ENCODE data around the gene RHCG.

RHCG gene

DNA sequence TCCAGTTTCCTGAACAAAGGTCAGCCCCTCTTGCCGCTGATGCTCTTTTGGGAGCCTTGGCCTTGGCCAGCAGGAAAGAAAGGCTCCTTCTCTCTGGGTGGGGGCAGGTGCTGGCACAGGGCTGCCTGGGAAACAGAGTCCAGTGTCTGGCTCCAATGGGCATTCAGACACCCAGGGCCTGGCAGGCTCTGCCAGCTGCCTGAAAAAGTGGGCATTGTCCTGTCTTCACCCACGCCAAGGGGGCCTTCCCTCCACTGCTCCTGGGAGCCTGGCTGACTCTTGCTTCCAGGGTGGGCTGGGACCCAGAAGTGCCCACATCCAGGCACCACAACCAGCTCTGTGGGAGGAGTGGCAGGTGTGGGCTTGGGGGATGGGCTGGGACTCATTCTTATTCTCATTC is 62.7 kb downstream of the RHCG start:
- Mint-ChIP-seq H3K9me3 (no peaks in the 10 kb centered on the region), H3K4me1 (ENCODE audit: low read depth) (peaks cover 4% of the 10 kb centered on the region), H3K27me3 (peaks cover 32% of the 10 kb centered on the region), H3K27ac (no peak overlapping the region), H3K36me3 (ENCODE audit: low read depth) (no peaks in the 10 kb centered on the region), H3K4me3 (no peak overlapping the region)
- no peak for DNase-seq

DNA sequence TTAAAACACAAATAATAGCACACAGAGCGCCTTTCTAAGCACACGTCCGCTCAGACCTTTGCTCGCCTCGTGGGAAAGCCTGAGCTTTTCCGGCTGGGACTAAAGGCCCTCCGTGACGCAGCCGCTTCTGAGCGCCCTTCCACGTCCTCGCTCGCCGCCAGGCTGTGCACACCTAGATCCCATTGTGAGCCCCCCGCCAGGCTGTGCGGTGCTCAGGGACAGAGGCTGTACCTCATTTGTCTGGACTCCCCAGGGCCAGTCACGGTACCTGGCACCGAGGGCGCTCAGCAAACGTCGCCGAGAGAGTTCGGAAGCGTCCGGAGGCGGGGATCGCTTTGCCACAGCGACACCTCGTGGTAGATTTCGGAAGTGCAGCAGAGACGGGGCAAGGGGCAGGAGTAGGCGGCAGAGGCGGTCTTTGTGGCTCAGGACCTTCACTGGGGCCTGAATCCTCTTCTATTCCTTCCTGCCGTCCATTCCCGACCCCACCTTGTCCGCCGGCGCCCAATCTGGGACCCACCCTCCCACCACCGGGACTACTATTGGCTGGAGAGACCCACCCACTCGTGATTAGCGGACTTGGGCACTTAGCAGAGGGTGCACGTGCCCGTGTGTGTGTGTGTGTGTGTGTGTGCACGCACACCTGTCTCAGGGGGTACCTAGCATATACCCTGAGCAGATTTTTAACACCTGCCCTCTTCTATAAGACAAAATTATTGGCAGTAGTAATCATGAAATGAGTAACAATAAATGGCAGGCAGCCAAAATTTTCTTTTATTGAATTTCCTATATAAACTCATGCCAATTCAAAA is 65.6 kb downstream of the RHCG start:
- H3K4me1 Mint-ChIP-seq (ENCODE audit: low read depth) = peaks cover 4% of the 10 kb centered on the region
- no peak overlapping the region for H3K27ac Mint-ChIP-seq
- H3K36me3 Mint-ChIP-seq (ENCODE audit: low read depth) = no peaks in the 10 kb centered on the region
- peak overlapping the region; percentile 73 for H3K4me3 Mint-ChIP-seq
- H3K9me3 Mint-ChIP-seq = no peaks in the 10 kb centered on the region
- peaks cover 22% of the 10 kb centered on the region for H3K27me3 Mint-ChIP-seq
- peak; percentile 97 for DNase-seq

DNA sequence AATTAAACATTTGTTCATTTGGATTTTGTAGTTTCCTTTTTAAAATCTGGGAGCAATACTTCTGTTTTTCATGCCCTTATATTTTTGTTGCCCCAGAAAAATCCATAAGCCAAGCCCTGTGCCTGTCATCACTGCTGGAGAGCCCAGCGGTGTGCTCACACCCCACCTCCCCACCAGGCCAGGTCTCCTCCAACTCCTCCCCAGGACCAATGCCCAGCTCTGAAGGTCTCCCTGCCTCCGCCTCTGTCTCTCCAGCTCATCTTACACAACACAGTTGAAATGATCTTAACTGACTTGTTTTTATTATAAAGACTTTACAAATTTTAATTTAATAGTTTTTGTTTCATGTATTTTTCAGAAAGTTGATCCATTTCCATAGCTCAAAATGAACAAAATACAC is 66.4 kb downstream of the RHCG start:
- no peaks in the 10 kb centered on the region for H3K9me3 Mint-ChIP-seq
- peaks cover 27% of the 10 kb centered on the region for H3K27me3 Mint-ChIP-seq
- H3K4me3 Mint-ChIP-seq = peak overlapping the region; percentile 73
- no peaks in the 10 kb centered on the region for H3K36me3 Mint-ChIP-seq (ENCODE audit: low read depth)
- H3K27ac Mint-ChIP-seq = no peak overlapping the region
- peaks cover 4% of the 10 kb centered on the region for H3K4me1 Mint-ChIP-seq (ENCODE audit: low read depth)
- no peak for DNase-seq

DNA sequence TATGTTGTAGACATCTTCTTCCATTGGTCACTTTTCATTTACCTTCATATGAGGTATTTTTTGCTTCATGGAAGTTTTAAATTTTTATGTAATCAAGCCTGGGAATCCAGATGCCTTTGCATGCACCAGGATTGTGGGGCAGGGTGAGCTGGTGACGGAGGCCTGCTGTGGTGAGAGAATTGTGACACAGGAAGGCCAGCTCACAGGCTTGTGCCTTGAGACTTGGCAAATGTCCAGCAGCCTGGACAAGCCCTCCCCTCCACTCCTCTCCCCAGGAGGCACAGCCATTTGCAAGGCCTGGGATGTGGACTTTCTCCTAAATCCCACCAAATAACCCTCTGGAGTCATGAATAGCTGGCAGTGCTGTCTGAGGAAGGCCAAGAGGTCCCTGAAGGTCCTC is 67.4 kb downstream of the RHCG start:
- Mint-ChIP-seq H3K27me3 (peaks cover 29% of the 10 kb centered on the region), H3K9me3 (no peaks in the 10 kb centered on the region), H3K4me1 (ENCODE audit: low read depth) (peaks cover 4% of the 10 kb centered on the region), H3K4me3 (no peak overlapping the region), H3K36me3 (ENCODE audit: low read depth) (no peaks in the 10 kb centered on the region), H3K27ac (no peak overlapping the region)
- DNase-seq = no peak

DNA sequence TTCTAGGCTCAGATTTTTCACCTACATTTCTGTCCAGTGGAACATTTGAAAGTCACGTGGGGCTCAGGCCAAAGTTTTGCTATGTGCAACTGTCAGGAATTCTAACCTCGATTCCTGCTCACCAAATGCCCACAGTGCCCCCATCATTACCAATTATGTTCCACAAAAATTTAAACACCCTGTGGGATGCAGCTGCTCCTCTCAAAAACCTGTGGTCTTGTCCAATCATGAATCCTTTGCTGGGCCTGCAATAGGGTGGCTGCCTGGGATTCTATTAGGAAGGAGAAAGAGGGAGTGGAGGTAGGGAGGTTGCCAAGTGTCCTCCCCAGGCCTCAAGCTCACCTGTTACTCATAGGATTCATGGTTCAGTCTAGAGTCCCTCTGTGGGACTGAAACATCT is 68.1 kb downstream of the RHCG start:
- peaks cover 36% of the 10 kb centered on the region for H3K27me3 Mint-ChIP-seq
- H3K36me3 Mint-ChIP-seq (ENCODE audit: low read depth) = no peaks in the 10 kb centered on the region
- H3K9me3 Mint-ChIP-seq = no peaks in the 10 kb centered on the region
- peaks cover 4% of the 10 kb centered on the region for H3K4me1 Mint-ChIP-seq (ENCODE audit: low read depth)
- no peak for DNase-seq
- no peak overlapping the region for H3K4me3 Mint-ChIP-seq
- no peak overlapping the region for H3K27ac Mint-ChIP-seq

DNA sequence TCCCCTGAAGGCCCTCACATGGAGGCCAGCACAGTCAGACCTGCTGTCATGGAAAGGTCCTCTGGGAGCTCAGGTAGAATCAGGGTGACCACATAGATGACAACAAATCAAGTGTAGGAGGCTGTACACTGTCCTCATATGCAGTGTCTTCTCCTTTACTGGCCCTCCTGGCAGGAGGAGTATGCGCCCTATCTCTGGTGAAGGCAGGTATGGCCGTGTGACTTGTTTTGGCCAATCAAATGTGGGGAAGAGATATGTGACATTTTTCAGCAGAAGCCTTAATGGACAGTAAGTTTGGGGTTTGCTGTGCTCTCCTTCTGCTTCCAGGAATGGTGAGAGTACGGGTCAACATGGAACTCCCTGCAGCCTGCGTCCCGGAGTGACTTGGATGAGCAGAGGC is 69.9 kb downstream of the RHCG start:
- Mint-ChIP-seq H3K4me1 (ENCODE audit: low read depth) (peaks cover 4% of the 10 kb centered on the region), H3K4me3 (no peak overlapping the region), H3K27me3 (peaks cover 44% of the 10 kb centered on the region), H3K9me3 (no peaks in the 10 kb centered on the region), H3K27ac (no peak overlapping the region), H3K36me3 (ENCODE audit: low read depth) (no peaks in the 10 kb centered on the region)
- DNase-seq = no peak

DNA sequence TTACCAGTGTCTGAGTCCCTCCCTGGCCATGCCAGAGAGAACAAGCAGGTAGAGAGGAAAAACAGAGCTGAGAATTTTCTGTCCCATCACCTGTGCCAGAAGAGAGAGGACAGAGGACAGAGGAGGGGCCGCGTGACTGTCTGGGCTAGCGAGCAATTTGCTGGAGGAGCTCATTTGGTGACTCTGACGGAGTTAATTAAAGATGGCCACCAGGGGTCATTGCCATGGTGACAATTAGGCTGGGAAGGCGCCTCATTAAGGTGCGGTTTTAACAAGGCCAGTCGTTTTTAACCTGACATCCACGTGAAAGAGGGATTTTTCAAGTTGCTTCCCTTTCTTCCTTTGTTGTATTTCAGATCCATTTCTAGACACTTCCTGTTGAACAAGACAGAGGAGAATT is 72.4 kb downstream of the RHCG start:
- peaks cover 57% of the 10 kb centered on the region for H3K27me3 Mint-ChIP-seq
- no peaks in the 10 kb centered on the region for H3K9me3 Mint-ChIP-seq
- H3K27ac Mint-ChIP-seq = no peak overlapping the region
- H3K4me3 Mint-ChIP-seq = no peak overlapping the region
- H3K4me1 Mint-ChIP-seq (ENCODE audit: low read depth) = no peaks in the 10 kb centered on the region
- no peaks in the 10 kb centered on the region for H3K36me3 Mint-ChIP-seq (ENCODE audit: low read depth)
- no peak for DNase-seq

All from activated T-cell treated with anti-CD3 and anti-CD28 coated beads, Interleukin-2, amount 50 U/mL, for 24 hours (primary cell).